Body of pancreas (tissue), 4 donors: ENCODE measurements around the gene GABRB2. TPM values are rescaled to one million over a fixed set of nuclear protein-coding genes. Genes with fewer than 3 reads are reported as not detected.

ENCODE experiments used
- ATAC-seq: fragments of 150-250 bp; one replicate; pipeline ENCODE4 v1.9.1; 2016
- DNase-seq, 4 donors: peaks; one replicate each; pipeline ENCODE4 v3.0.0-alpha.2; 2019
- H3K27ac ChIP-seq, 4 donors: fragments of 200-600 bp; sonication (generic); 1 replicate in 3 of 4; 2 replicates in 1 of 4; pipeline versions ENCODE4 v1.5.1 to v1.6.1; 2016 to 2019; ENCODE audit warnings: mild to moderate bottlenecking in 1 of 4, mixed read lengths in 1 of 4, moderate library complexity in 1 of 4
- H3K27me3 ChIP-seq, 2 donors: fragments of 200-600 bp; sonication (generic); one replicate each; pipeline ENCODE4 v1.6.0; 2016; ENCODE audit warnings: mild to moderate bottlenecking in 1 of 2
- H3K36me3 ChIP-seq, 2 donors: fragments of 200-600 bp; sonication (generic); replicated peaks in 1 of 2; 2 replicates each; pipeline ENCODE4 v1.5.1; 2016; ENCODE audit warnings: low read depth in 2 of 2; ENCODE audit not compliant: insufficient read depth in 1 of 2
- H3K4me1 ChIP-seq: fragments of 200-600 bp; sonication (generic); one replicate; pipeline ENCODE4 v1.6.0; 2016
- H3K4me3 ChIP-seq, 2 donors: fragments of 200-600 bp; sonication (generic); 1 replicate in 1 of 2; 2 replicates in 1 of 2; pipeline ENCODE4 v1.5.1; 2016 to 2019
- H3K9me3 ChIP-seq, 3 donors: fragments of 200-600 bp; sonication (generic); 1 replicate in 2 of 3; 2 replicates in 1 of 3; pipeline ENCODE4 v1.5.1; 2016
- CTCF ChIP-seq, 7 experiments: fragments of 450-650 bp in 4 of 7; fragments of 200-600 bp in 3 of 7; sonication (generic) in 3 of 7; IDR thresholded peaks; one replicate each; pipeline ENCODE4 v1.5.1; 2016 to 2019; ENCODE audit warnings: antibody characterized with exemption in 7 of 7
- POLR2A ChIP-seq, 3 donors: fragments of 450-650 bp; IDR thresholded peaks; one replicate each; pipeline ENCODE4 v1.6.1; 2016; ENCODE audit warnings: antibody characterized with exemption in 3 of 3, mild to moderate bottlenecking in 2 of 3
- WGBS, 2 donors: methylation state at CpG; one replicate each; pipeline ENCODE4 v1.1.5; 2017; 5-methylcytosine and 5-hydroxymethylcytosine counted together
- intact Hi-C: fragments of 100-400 bp; cut with DNase I; formaldehyde crosslinking; loops from one replicate; pipeline ENCODE4 v1.15.1; 2023
- total RNA-seq, 2 donors: library from RNA; depleted of rRNA; stranded (reverse); fragments of >200 nt; gene quantifications; one replicate each; pipeline ENCODE4 v1.1.0, GENCODE V29; 2016

Gene GABRB2
- total RNA-seq, 2 donors from 2014 or later, result under 0.01 TPM; not detected in 1

- Histone ChIP-seq H3K4me3 (no peak overlapping the region), H3K36me3 (no peaks in the 10 kb centered on the region), H3K27ac (no peak overlapping the region), H3K4me1 (no peaks in the 10 kb centered on the region), H3K9me3 (no peaks in the 10 kb centered on the region), H3K27me3 (no peaks in the 10 kb centered on the region)
- intact Hi-C loops, result no loop called here
- no peak for TF ChIP-seq CTCF (IDR thresholded peaks at IDR 0.05)
- TF ChIP-seq POLR2A (IDR thresholded peaks at IDR 0.05), result no peak
- ATAC-seq, result no peak
- DNase-seq, result no peak
- 41 to 42% methylated on average over 2 of the region's 2 CpGs for WGBS, 2 donors
Observed at GRCh38 chr5:161562446-161562845, 15.9 kb upstream of the GABRB2 start.

GRCh38 chr5:161549106-161549505, 2.6 kb upstream of the GABRB2 start:
- H3K27me3 ChIP-seq, result peaks cover 0 to 31% of the 10 kb centered on the region in 2 donors
- WGBS, 2 donors, result 4 to 7% methylated on average over 15 of the region's 15 CpGs
- peaks cover 32% of the 10 kb centered on the region for H3K4me1 ChIP-seq
- intact Hi-C loops, result no loop called here
- no peak for TF ChIP-seq POLR2A (IDR thresholded peaks at IDR 0.05)
- no peak for TF ChIP-seq CTCF (IDR thresholded peaks at IDR 0.05)
- ATAC-seq (no peak), DNase-seq (peak in 1 of 4 donors; percentile 11)
- H3K4me3 ChIP-seq, result no peak overlapping the region
- no peak overlapping the region for H3K27ac ChIP-seq
- no peaks in the 10 kb centered on the region for H3K36me3 ChIP-seq
- no peaks in the 10 kb centered on the region for H3K9me3 ChIP-seq

DNA sequence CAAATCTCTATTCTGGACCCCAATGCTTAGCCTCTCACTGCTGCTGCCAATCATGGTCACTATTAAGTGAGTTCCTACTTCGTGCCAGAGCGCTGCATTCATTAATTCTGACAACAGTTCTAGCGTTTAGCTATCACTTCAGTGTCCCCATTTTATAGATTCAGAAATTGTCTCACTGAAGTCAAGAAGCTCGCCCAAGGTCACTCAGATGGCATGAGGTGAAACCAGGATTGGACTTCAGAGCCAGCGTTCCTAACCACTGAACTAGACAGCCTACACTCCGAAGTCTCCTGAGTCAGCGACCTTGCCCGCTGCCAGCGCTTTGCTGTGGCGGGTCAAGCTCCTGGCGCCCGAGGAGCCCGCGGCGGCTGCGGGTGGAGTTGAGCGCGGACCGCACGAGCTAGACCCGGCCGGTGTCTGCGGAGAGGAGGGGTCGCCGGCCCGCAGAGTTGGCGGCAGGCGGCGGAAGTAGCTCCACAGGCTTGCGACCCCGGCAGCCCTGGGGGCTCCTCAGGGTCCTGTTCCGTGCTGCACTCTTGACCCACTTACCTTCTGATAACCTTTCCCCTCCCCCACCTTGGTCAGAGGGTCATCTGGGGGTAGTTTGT, 2.1 kb upstream of the GABRB2 start:
- no peaks in the 10 kb centered on the region for H3K36me3 ChIP-seq
- no peak overlapping the region for H3K4me3 ChIP-seq
- no peak overlapping the region for H3K27ac ChIP-seq
- H3K9me3 ChIP-seq, result no peaks in the 10 kb centered on the region
- intact Hi-C loops, result no loop called here
- ATAC-seq (no peak), DNase-seq (peak in 3 of 4 donors; percentile 20 to 28 (median 25))
- WGBS, 2 donors, result 2 to 7% methylated on average over 7 to 32 of the region's 32 CpGs
- H3K4me1 ChIP-seq, result peaks cover 32% of the 10 kb centered on the region
- peaks cover 0 to 32% of the 10 kb centered on the region in 2 donors for H3K27me3 ChIP-seq
- TF ChIP-seq CTCF (IDR thresholded peaks at IDR 0.05), result no peak
- TF ChIP-seq POLR2A (IDR thresholded peaks at IDR 0.05), result no peak

DNA sequence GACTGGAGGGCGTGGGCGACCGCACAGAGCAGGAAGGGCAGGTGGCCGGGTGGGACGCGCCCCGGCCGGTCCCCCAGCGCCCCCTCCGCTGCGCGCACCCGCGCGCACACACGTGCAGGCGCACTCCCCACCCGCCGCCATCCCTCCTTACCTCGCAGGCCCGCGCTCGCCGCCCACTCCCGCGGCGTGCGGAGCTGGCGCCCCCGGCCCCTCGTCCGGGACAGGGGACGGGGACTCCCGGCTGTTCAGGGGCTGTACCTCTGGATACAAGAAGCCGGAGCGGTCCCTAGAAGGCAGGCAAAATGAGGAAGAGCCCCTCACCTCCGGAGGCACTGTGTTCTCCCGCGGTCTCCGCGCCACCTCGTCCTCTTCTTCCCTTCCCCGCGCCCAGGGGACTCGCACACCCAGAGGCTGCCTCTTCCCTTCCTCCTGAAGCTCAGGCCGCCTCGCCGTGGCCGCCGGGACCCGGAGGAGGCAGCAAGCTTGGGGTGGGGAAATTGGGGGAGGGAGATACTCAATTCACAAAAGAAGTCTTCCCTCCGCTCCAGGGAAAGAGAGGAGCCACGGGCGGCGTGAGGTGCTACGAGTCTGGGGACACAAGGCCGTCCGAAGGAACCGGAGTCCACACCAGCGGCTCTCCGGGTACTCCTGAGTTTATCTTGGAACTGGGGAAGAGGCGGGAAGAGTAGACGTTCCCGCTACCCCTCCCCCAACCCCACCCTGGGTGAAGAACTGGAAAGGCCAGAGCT, 1.4 kb upstream of the GABRB2 start:
- Histone ChIP-seq H3K9me3 (no peaks in the 10 kb centered on the region), H3K4me3 (peak overlapping the region; percentile 13 to 36), H3K27ac (no peak overlapping the region), H3K4me1 (peaks cover 32% of the 10 kb centered on the region), H3K27me3 (peaks cover 0 to 32% of the 10 kb centered on the region in 2 donors), H3K36me3 (no peaks in the 10 kb centered on the region)
- 1 to 2% methylated on average over 31 to 41 of the region's 64 CpGs for WGBS, 2 donors
- DNase-seq (peak in 2 of 4 donors; percentile 17 to 25), ATAC-seq (peak; percentile 24)
- intact Hi-C loops, result no loop called here
- TF ChIP-seq CTCF (IDR thresholded peaks at IDR 0.05) (no peak), POLR2A (IDR thresholded peaks at IDR 0.05) (no peak)
